ENCODE measurements around the gene VASH2. TPM values are rescaled to one million over a fixed set of nuclear protein-coding genes. Genes with fewer than 3 reads are reported as not detected.

Gene VASH2
- total RNA-seq, 2 experiments from 2014 or later, result 0.11 to 0.25 TPM

DNA sequence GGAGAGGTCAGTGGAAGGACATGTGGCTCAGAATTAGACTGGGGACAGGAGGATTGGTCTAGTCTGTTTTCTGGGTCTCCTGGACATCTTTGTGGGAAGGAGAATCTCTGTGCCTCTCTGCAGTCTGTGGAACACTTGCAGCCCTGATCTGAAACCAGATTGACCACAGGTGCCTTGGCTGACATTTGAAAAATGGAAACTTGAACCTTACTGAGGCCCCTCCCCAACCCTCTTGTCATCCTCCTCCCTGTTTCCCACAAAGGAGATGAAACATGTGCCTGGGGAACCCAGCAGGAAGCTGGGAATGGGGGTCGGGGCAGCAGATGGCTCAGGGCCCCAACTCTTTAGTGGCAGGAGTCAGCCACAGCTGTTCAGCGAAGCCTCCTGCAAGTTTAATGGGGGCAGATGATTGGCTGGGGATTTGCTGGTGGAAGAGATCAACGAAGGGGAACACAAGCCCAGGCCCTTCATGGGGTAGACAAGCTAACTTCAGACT, 18.1 kb downstream of the VASH2 start:
- TF ChIP-seq, protein P1, sequence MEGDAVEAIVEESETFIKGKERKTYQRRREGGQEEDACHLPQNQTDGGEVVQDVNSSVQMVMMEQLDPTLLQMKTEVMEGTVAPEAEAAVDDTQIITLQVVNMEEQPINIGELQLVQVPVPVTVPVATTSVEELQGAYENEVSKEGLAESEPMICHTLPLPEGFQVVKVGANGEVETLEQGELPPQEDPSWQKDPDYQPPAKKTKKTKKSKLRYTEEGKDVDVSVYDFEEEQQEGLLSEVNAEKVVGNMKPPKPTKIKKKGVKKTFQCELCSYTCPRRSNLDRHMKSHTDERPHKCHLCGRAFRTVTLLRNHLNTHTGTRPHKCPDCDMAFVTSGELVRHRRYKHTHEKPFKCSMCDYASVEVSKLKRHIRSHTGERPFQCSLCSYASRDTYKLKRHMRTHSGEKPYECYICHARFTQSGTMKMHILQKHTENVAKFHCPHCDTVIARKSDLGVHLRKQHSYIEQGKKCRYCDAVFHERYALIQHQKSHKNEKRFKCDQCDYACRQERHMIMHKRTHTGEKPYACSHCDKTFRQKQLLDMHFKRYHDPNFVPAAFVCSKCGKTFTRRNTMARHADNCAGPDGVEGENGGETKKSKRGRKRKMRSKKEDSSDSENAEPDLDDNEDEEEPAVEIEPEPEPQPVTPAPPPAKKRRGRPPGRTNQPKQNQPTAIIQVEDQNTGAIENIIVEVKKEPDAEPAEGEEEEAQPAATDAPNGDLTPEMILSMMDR (IDR thresholded peaks at IDR 0.05), result no peak
- Mint-ChIP-seq H3K4me1 (ENCODE audit: low read depth) (peaks cover 7% of the 10 kb centered on the region), H3K4me3 (no peak overlapping the region), H3K27ac (no peak overlapping the region), H3K36me3 (ENCODE audit: low read depth) (no peaks in the 10 kb centered on the region), H3K27me3 (peaks cover 11% of the 10 kb centered on the region), H3K9me3 (no peaks in the 10 kb centered on the region)
- POLR2A ChIA-PET, result no interaction called here
- DNase-seq, result no peak
- CTCF ChIA-PET, result interaction anchor here (0.6 to 2.9 kb wide), 11 partner anchors 9 to 173 kb away, joined by 3 to 14 read pairs (median 4); no protein-coding TSS in a partner anchor
- ATAC-seq, result no peak
- intact Hi-C loops (cut with micrococcal nuclease), result no loop called here

DNA sequence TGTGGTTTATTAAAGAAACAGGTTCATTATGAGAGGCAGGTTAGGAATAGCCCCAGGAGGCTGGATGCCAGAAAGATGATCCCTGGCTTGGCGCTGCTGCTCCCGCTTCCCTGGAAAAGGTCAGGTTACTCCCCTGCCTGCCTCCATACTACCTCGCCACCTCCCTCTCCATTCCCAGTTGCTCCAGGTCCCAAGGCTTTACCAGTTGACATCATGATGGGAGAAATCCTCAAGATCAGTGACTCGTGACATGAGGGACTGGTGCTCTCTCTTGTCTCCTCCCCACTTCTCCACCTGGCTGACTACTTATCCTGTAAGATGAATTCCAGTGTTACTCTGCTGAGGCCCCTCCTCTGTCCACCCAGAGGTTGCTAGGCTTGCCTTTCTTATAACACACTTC, 19.7 kb downstream of the VASH2 start:
- H3K4me1 Mint-ChIP-seq (ENCODE audit: low read depth), result peaks cover 7% of the 10 kb centered on the region
- intact Hi-C loops (cut with micrococcal nuclease), result no loop called here
- CTCF ChIA-PET, result no interaction called here
- peaks cover 11% of the 10 kb centered on the region for H3K27me3 Mint-ChIP-seq
- ATAC-seq, result no peak
- H3K4me3 Mint-ChIP-seq, result no peak overlapping the region
- no peaks in the 10 kb centered on the region for H3K9me3 Mint-ChIP-seq
- TF ChIP-seq, protein P1 (IDR thresholded peaks at IDR 0.05), result no peak
- no peak overlapping the region for H3K27ac Mint-ChIP-seq
- POLR2A ChIA-PET, result no interaction called here
- no peaks in the 10 kb centered on the region for H3K36me3 Mint-ChIP-seq (ENCODE audit: low read depth)
- DNase-seq, result no peak

DNA sequence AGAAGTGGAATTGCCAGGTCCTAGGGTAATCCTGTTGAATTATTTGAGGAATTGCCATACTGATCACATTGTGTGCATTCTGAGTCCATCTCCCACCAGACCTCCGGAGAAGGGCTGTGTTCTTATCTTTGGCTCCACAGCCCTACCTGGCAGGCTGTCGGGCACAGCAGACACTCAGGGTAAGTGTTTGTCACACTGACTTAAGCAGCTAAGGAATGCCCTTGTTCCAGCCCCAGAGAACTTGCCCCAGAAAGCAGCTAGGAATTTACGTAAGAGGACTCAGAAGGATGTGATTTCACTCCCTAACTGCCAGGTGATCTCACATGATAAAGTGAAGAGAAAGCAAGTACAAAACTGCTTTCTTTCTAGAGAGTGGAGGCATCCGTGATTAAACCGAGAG, 21.0 kb downstream of the VASH2 start:
- H3K27ac Mint-ChIP-seq, result no peak overlapping the region
- intact Hi-C loops (cut with micrococcal nuclease), result no loop called here
- H3K9me3 Mint-ChIP-seq, result no peaks in the 10 kb centered on the region
- TF ChIP-seq, protein P1 (IDR thresholded peaks at IDR 0.05), result no peak
- H3K4me3 Mint-ChIP-seq, result no peak overlapping the region
- H3K36me3 Mint-ChIP-seq (ENCODE audit: low read depth), result no peaks in the 10 kb centered on the region
- ATAC-seq (no peak), DNase-seq (no peak)
- H3K4me1 Mint-ChIP-seq (ENCODE audit: low read depth), result peaks cover 7% of the 10 kb centered on the region
- H3K27me3 Mint-ChIP-seq, result peaks cover 9% of the 10 kb centered on the region
- ChIA-PET CTCF (interaction anchor here (2.4 kb wide), 1 partner anchor 23 kb away, joined by 9 read pairs; no protein-coding TSS in a partner anchor), POLR2A (no interaction called here)

DNA sequence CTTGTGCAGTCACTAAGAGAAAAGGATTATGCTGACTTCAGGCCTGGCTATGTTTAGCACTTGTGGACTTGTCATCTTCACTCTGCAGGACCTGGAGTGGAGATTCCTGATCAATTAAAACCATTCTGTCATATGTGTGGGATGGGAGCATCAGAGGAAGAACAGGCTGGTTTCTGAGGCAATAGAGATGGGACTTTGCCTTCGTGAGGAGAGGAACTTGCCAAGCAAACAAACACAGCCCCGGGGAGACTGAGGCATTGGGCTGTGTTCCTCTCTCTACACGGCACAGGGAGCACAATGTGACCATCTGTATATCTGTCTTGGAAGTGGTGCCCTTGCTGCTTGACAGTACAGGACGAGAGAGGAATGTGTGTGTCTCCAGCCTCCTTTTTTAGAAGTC, 23.1 kb downstream of the VASH2 start:
- TF ChIP-seq, protein P1 (IDR thresholded peaks at IDR 0.05), result no peak
- H3K27me3 Mint-ChIP-seq, result no peaks in the 10 kb centered on the region
- ChIA-PET POLR2A (no interaction called here), CTCF (interaction anchor here (2.4 kb wide), 1 partner anchor 21 kb away, joined by 9 read pairs; no protein-coding TSS in a partner anchor)
- H3K4me3 Mint-ChIP-seq, result no peak overlapping the region
- no peak for ATAC-seq
- H3K4me1 Mint-ChIP-seq (ENCODE audit: low read depth), result peaks cover under 1% of the 10 kb centered on the region
- no peak overlapping the region for H3K27ac Mint-ChIP-seq
- intact Hi-C loops (cut with micrococcal nuclease), result no loop called here
- no peaks in the 10 kb centered on the region for H3K9me3 Mint-ChIP-seq
- no peak for DNase-seq
- H3K36me3 Mint-ChIP-seq (ENCODE audit: low read depth), result no peaks in the 10 kb centered on the region

DNA sequence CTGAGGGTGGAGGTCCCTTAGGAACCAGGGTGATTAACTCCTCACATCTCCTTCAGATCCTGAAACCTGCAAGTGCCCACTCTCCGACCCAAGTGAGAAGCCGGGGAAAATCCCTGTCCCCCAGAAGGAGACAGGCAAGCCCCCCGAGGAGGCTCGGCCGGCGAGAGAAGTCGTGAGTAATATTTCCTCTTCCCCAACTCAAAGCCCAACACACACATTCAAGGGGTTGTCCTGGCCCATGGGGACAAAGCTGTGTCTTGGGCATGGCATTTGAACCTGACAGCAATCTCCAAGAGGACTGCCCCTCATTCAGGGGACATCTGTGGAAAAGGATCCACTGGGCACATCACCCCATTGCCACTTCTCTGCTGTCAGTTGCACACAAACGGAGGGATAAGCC, 23.6 kb downstream of the VASH2 start:
- Mint-ChIP-seq H3K4me1 (ENCODE audit: low read depth) (peaks cover 2% of the 10 kb centered on the region), H3K27ac (no peak overlapping the region), H3K9me3 (no peaks in the 10 kb centered on the region), H3K36me3 (ENCODE audit: low read depth) (no peaks in the 10 kb centered on the region), H3K4me3 (no peak overlapping the region), H3K27me3 (no peaks in the 10 kb centered on the region)
- POLR2A ChIA-PET, result no interaction called here
- CTCF ChIA-PET, result no interaction called here
- no peak for DNase-seq
- ATAC-seq, result no peak
- intact Hi-C loops (cut with micrococcal nuclease), result no loop called here
- TF ChIP-seq, protein P1 (IDR thresholded peaks at IDR 0.05), result no peak

All from activated CD8-positive, alpha-beta T cell treated with anti-CD3 and anti-CD28 coated beads for 36 hours (primary cell).